Measurements from ENCODE around the gene FCAMR. TPM values are rescaled to one million over a fixed set of nuclear protein-coding genes. Genes with fewer than 3 reads are reported as not detected.

The FCAMR gene
- polyA plus RNA-seq, 1 donor = 5.3 TPM

DNA sequence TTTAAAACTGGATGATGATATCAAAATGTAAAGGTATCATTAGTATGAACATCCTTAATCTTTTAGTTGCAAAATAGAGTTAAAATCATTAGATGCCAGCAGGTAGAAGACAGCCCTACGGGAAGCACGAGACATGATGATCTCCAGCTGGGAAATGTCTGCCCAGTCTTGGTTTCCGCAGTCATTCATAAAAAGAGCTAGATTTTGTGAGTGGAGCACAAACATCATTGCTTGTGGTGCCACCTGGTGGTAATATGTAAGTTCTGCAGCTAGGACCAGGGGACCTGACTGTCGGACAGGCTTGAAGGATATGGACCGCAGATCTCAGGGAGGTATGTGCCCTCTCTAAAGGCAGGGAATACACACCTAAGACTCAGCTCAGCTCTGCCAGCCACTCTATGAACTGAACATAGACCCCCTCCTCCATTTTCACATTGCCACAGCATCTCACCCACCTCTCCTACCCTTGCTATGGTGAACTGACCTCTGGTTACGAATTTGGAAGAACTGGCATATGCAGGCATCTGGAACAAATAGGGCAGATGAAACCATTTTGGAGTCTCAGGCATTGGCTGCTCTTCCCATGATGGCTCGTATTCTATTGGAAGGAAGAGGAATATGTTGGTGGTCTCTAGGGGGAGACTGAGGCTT, 57.7 kb downstream of the FCAMR start:
- peaks cover 8% of the 10 kb centered on the region for H3K27me3 ChIP-seq (ENCODE audit: control insufficient read depth, insufficient read depth, low read length)
- peak; percentile 57 to 71 for DNase-seq
- no peak overlapping the region for H3K27ac ChIP-seq (ENCODE audit: low read length)
- WGBS (ENCODE audit: insufficient coverage, low lambda C conversion rate) = no CpG with 5 or more reads among the region's 7 CpGs
- peaks cover 3% of the 10 kb centered on the region for H3K9me3 ChIP-seq (ENCODE audit: control insufficient read depth, low read depth, low read length)
- H3K36me3 ChIP-seq (ENCODE audit: control insufficient read depth, insufficient read depth, low read length) = no peaks in the 10 kb centered on the region
- H3K4me1 ChIP-seq (ENCODE audit: control insufficient read depth, insufficient read depth, low read length) = peaks cover 13% of the 10 kb centered on the region
- no peak overlapping the region for H3K4me3 ChIP-seq (ENCODE audit: low read length)

GRCh38 chr1:206911064-206911663, 59.1 kb downstream of the FCAMR start:
- WGBS (ENCODE audit: insufficient coverage, low lambda C conversion rate) = 0% methylated on average over 1 of the region's 1 CpG
- no peak overlapping the region for H3K27ac ChIP-seq (ENCODE audit: low read length)
- H3K4me1 ChIP-seq (ENCODE audit: control insufficient read depth, insufficient read depth, low read length) = peaks cover 13% of the 10 kb centered on the region
- peaks cover 8% of the 10 kb centered on the region for H3K27me3 ChIP-seq (ENCODE audit: control insufficient read depth, insufficient read depth, low read length)
- H3K4me3 ChIP-seq (ENCODE audit: low read length) = no peak overlapping the region
- DNase-seq = peak in 1 of 2 donors; percentile 61
- no peaks in the 10 kb centered on the region for H3K36me3 ChIP-seq (ENCODE audit: control insufficient read depth, insufficient read depth, low read length)
- H3K9me3 ChIP-seq (ENCODE audit: control insufficient read depth, low read depth, low read length) = peaks cover 3% of the 10 kb centered on the region

DNA sequence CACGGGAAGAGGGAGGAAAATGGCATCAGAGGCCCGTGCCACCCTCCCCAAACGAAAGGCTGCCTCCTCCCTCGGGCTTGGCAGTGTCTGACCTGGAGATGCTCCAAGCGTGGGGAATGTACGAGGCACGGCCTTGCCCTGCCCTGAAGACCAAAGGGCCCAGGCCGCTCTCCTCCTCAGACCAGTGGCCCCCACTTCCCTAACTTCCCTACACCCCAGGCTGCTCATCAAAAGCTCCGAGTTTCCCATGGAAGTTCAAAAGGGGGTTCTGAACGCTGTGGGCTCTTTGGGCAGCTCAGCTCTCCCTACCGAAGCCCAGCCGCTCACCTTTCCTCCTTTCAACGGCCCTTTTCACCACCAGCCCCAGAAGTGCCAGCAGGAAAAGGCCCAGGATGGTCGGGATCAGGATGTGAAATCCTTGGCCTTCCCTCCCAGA, 60.4 kb downstream of the FCAMR start:
- peaks cover 13% of the 10 kb centered on the region for H3K4me1 ChIP-seq (ENCODE audit: control insufficient read depth, insufficient read depth, low read length)
- no peak for DNase-seq
- WGBS (ENCODE audit: insufficient coverage, low lambda C conversion rate) = no CpG with 5 or more reads among the region's 14 CpGs
- no peak overlapping the region for H3K27ac ChIP-seq (ENCODE audit: low read length)
- H3K4me3 ChIP-seq (ENCODE audit: low read length) = peak overlapping the region; percentile 25
- no peaks in the 10 kb centered on the region for H3K36me3 ChIP-seq (ENCODE audit: control insufficient read depth, insufficient read depth, low read length)
- peaks cover 3% of the 10 kb centered on the region for H3K9me3 ChIP-seq (ENCODE audit: control insufficient read depth, low read depth, low read length)
- peaks cover 8% of the 10 kb centered on the region for H3K27me3 ChIP-seq (ENCODE audit: control insufficient read depth, insufficient read depth, low read length)

DNA sequence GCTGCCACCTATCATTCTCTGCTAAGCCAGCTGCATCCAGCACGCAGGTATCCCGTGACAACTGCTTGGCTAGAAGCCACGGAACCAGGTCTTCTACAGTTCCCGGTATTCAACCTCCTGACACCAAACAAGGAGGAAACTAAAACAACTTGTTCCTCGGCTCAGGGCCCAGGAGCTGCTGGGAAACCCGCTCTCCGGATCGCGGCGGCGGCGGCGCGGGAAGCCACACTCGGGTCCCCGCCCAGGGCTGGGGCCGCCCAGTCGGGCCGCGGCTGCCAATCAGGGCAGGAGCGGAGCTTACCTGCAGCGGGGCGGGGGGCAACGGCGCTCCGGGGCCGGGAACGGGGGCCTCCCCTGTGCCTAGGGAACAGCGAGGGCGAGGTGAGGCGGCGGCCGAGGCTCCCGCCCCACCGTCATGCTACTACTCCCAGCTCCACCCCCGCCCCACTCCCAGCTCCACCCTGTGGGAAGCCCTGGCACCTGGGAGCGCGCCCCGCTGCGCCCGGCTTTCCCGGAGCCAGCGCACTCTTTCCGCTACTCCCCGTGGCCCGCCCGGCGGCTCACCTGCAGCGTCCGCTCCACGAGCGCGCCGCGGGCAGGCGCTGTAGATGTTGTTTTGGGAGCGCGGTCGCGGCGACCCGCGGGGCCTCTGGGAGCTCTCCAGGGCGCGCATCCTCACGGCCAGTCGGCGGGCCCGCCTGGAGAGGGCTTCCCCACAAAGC, 60.9 kb downstream of the FCAMR start:
- peak overlapping the region; percentile 3 for H3K27ac ChIP-seq (ENCODE audit: low read length)
- no peaks in the 10 kb centered on the region for H3K36me3 ChIP-seq (ENCODE audit: control insufficient read depth, insufficient read depth, low read length)
- H3K27me3 ChIP-seq (ENCODE audit: control insufficient read depth, insufficient read depth, low read length) = peaks cover 8% of the 10 kb centered on the region
- DNase-seq = peak; percentile 75 to 91
- peak overlapping the region; percentile 25 for H3K4me3 ChIP-seq (ENCODE audit: low read length)
- no CpG with 5 or more reads among the region's 69 CpGs for WGBS (ENCODE audit: insufficient coverage, low lambda C conversion rate)
- peaks cover 13% of the 10 kb centered on the region for H3K4me1 ChIP-seq (ENCODE audit: control insufficient read depth, insufficient read depth, low read length)
- peaks cover 3% of the 10 kb centered on the region for H3K9me3 ChIP-seq (ENCODE audit: control insufficient read depth, low read depth, low read length)

DNA sequence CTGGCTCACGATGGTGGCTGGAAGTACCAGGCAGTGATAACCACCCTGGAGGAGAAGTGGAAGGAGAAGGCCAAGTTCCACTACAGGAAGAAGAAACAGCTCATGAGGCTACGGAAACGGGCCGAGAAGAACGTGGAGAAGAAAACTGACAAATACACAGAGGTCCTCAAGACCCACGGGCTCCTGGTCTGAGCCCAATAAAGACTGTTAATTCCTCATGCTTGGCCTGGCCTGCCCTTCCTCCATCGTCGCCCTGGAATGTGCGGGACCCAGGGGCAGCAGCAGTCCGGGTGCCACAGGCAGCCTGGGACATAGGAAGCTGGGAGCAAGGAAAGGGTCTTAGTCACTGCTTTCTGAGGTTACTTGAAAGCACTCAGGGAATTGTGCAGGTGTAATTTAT, 62.2 kb downstream of the FCAMR start:
- peaks cover 13% of the 10 kb centered on the region for H3K4me1 ChIP-seq (ENCODE audit: control insufficient read depth, insufficient read depth, low read length)
- DNase-seq = no peak
- H3K36me3 ChIP-seq (ENCODE audit: control insufficient read depth, insufficient read depth, low read length) = no peaks in the 10 kb centered on the region
- H3K27me3 ChIP-seq (ENCODE audit: control insufficient read depth, insufficient read depth, low read length) = peaks cover 8% of the 10 kb centered on the region
- H3K27ac ChIP-seq (ENCODE audit: low read length) = no peak overlapping the region
- no CpG with 5 or more reads among the region's 10 CpGs for WGBS (ENCODE audit: insufficient coverage, low lambda C conversion rate)
- peaks cover 3% of the 10 kb centered on the region for H3K9me3 ChIP-seq (ENCODE audit: control insufficient read depth, low read depth, low read length)
- H3K4me3 ChIP-seq (ENCODE audit: low read length) = no peak overlapping the region

Other genes starting within 250 kb of the FCAMR start
- gene IL19, start 199.7 kb downstream of the FCAMR start, polyA plus RNA-seq = not detected
- 0.91 TPM for gene IL10, start 198.0 kb downstream of the FCAMR start, polyA plus RNA-seq
- 0.06 TPM for gene IL20, start 104.8 kb downstream of the FCAMR start, polyA plus RNA-seq
- 0.48 TPM for gene IL24, start 73.0 kb downstream of the FCAMR start, polyA plus RNA-seq
- 4.4 TPM for gene FCMR, start 48.5 kb downstream of the FCAMR start, polyA plus RNA-seq
- 23.7 TPM for gene PIGR, start 24.0 kb downstream of the FCAMR start, polyA plus RNA-seq
- gene C1orf116, start 62.3 kb upstream of the FCAMR start, polyA plus RNA-seq = 45.7 TPM
- 10.1 TPM for gene YOD1, start 80.7 kb upstream of the FCAMR start, polyA plus RNA-seq
- gene PFKFB2, start 82.8 kb upstream of the FCAMR start, polyA plus RNA-seq = 37.2 TPM
- 0.48 TPM for gene C4BPB, start 118.4 kb upstream of the FCAMR start, polyA plus RNA-seq
- 0.04 TPM for gene C4BPA, start 133.8 kb upstream of the FCAMR start, polyA plus RNA-seq

Measured in large intestine (tissue), 3 donors.